ENCODE data around the gene CEP126.
A peak's percentile ranks its signal among the peaks of the same experiment; 100 is the strongest.

CEP126 gene

GRCh38 chr11:101914738-101915426 lies at the start of gene CEP126:
Gene CEP126, plus strand, starts transcription at chr11:101915010. Its CDS starts 275 bp downstream, at chr11:101915285.
- peak; percentile 89 for DNase-seq

- no peak for DNase-seq
These were observed 48.0 kb upstream of the CEP126 start for GRCh38 chr11:101866619-101867491.

- DNase-seq = no peak
These were observed 46.9 kb upstream of the CEP126 start for GRCh38 chr11:101867951-101868350.

- DNase-seq = no peak
These were observed 44.3 kb upstream of the CEP126 start for GRCh38 chr11:101870510-101870909.

- no peak for DNase-seq
These were observed 42.5 kb upstream of the CEP126 start for GRCh38 chr11:101872171-101872882.

- DNase-seq = no peak
These were observed 34.6 kb upstream of the CEP126 start for GRCh38 chr11:101880222-101880621.

- DNase-seq = no peak
These were observed 33.2 kb upstream of the CEP126 start for GRCh38 chr11:101881586-101881985.

GRCh38 chr11:101885631-101886030 lies 29.2 kb upstream of the CEP126 start:
- no peak for DNase-seq

GRCh38 chr11:101889767-101890166 lies 25.0 kb upstream of the CEP126 start:
- no peak for DNase-seq

- DNase-seq = no peak
These were observed 20.3 kb upstream of the CEP126 start for GRCh38 chr11:101894505-101894904.

GRCh38 chr11:101907815-101908214 lies 7.0 kb upstream of the CEP126 start:
- DNase-seq = no peak

GRCh38 chr11:101909087-101909486 lies 5.7 kb upstream of the CEP126 start:
- DNase-seq = no peak

- DNase-seq = no peak
These were observed 2.0 kb upstream of the CEP126 start for GRCh38 chr11:101912823-101913284.

GRCh38 chr11:101913656-101914055 lies 1.2 kb upstream of the CEP126 start:
- DNase-seq = no peak

- no peak for DNase-seq
These were observed 471 bp upstream of the CEP126 start for GRCh38 chr11:101914341-101914737.

- DNase-seq = no peak
These were observed 1.0 kb downstream of the CEP126 start for GRCh38 chr11:101915791-101916291.

- DNase-seq = no peak
These were observed 1.6 kb downstream of the CEP126 start, which contains the start of gene ANGPTL5 for GRCh38 chr11:101916422-101916821. Gene ANGPTL5, minus strand, starts transcription at chr11:101916522. Its CDS starts 8,613 bp downstream, at chr11:101907909.

GRCh38 chr11:101917226-101917625 lies 2.4 kb downstream of the CEP126 start:
- DNase-seq = no peak

- DNase-seq = no peak
These were observed 6.2 kb downstream of the CEP126 start for GRCh38 chr11:101920992-101921391.

GRCh38 chr11:101923554-101923953 lies 8.7 kb downstream of the CEP126 start:
- DNase-seq = no peak

- DNase-seq = no peak
These were observed 14.6 kb downstream of the CEP126 start for GRCh38 chr11:101929294-101929915.

GRCh38 chr11:101931692-101932091 lies 16.9 kb downstream of the CEP126 start:
- DNase-seq = no peak

Measured in activated effector memory CD4-positive, alpha-beta T cell treated with Interleukin-2 at 50 U/mL for 16 hours (primary cell).